Chondrocyte (in vitro differentiated cells): ENCODE results near the gene PARP11. TPM values are rescaled to one million over a fixed set of nuclear protein-coding genes. Genes with fewer than 3 reads are reported as not detected.

Source experiments
- DNase-seq: peaks from one replicate; pipeline ENCODE4 v3.0.0; 2021; ENCODE audit warnings: mixed read lengths, low spot score
- H3K27ac Mint-ChIP-seq: one replicate; pipeline ENCODE4 v1.8.0; 2021; ENCODE audit warnings: mild to moderate bottlenecking, moderate library complexity, mixed read lengths; ENCODE audit not compliant: unreplicated experiment
- H3K27me3 Mint-ChIP-seq: 2 replicates; pipeline ENCODE4 v1.8.0; 2021; ENCODE audit warnings: low read depth, mixed read lengths
- H3K36me3 Mint-ChIP-seq: 2 replicates; pipeline ENCODE4 v1.8.0; 2021; ENCODE audit warnings: low read depth, mixed read lengths
- H3K4me1 Mint-ChIP-seq: 2 replicates; pipeline ENCODE4 v1.8.0; 2021; ENCODE audit warnings: low read depth, mild to moderate bottlenecking, mixed read lengths
- H3K4me3 Mint-ChIP-seq: one replicate; pipeline ENCODE4 v1.8.0; 2021; ENCODE audit warnings: mild to moderate bottlenecking, moderate library complexity, mixed read lengths; ENCODE audit not compliant: unreplicated experiment
- H3K9me3 Mint-ChIP-seq: 2 replicates; pipeline ENCODE4 v1.8.0; 2021; ENCODE audit warnings: low read depth, mixed read lengths
- CTCF ChIP-seq: fragments of 200-600 bp; sonication (generic); IDR thresholded peaks from 2 replicates; pipeline ENCODE4 v1.5.0; 2021; ENCODE audit warnings: antibody characterized with exemption, mild to moderate bottlenecking, moderate library complexity
- total RNA-seq: library from RNA; stranded (reverse); gene quantifications from 3 replicates; pipeline ENCODE4 v1.2.1, GENCODE V29; 2021

Gene PARP11
- total RNA-seq, 1 donor from 2014 or later, result 10.2 TPM

GRCh38 chr12:3902921-3903320, 29.7 kb upstream of the PARP11 start:
- no peak overlapping the region for H3K27ac Mint-ChIP-seq
- no peak for TF ChIP-seq CTCF
- no peak for DNase-seq
- H3K4me3 Mint-ChIP-seq, result no peak overlapping the region
- H3K9me3 Mint-ChIP-seq, result peaks cover 3% of the 10 kb centered on the region
- H3K36me3 Mint-ChIP-seq, result no peaks in the 10 kb centered on the region
- H3K27me3 Mint-ChIP-seq, result peaks cover 21% of the 10 kb centered on the region
- no peaks in the 10 kb centered on the region for H3K4me1 Mint-ChIP-seq

- peaks cover 26% of the 10 kb centered on the region for H3K27me3 Mint-ChIP-seq
- no peak for DNase-seq
- TF ChIP-seq CTCF, result peak; percentile 26
- H3K4me1 Mint-ChIP-seq, result no peaks in the 10 kb centered on the region
- H3K36me3 Mint-ChIP-seq, result no peaks in the 10 kb centered on the region
- H3K27ac Mint-ChIP-seq, result no peak overlapping the region
- H3K9me3 Mint-ChIP-seq, result peaks cover 3% of the 10 kb centered on the region
- H3K4me3 Mint-ChIP-seq, result no peak overlapping the region
Observed at GRCh38 chr12:3901116-3901515, 27.9 kb upstream of the PARP11 start.

GRCh38 chr12:3898756-3899155, 25.6 kb upstream of the PARP11 start:
- peaks cover 30% of the 10 kb centered on the region for H3K27me3 Mint-ChIP-seq
- no peak overlapping the region for H3K4me3 Mint-ChIP-seq
- DNase-seq, result no peak
- H3K9me3 Mint-ChIP-seq, result peaks cover 3% of the 10 kb centered on the region
- H3K27ac Mint-ChIP-seq, result no peak overlapping the region
- H3K36me3 Mint-ChIP-seq, result no peaks in the 10 kb centered on the region
- H3K4me1 Mint-ChIP-seq, result no peaks in the 10 kb centered on the region
- no peak for TF ChIP-seq CTCF

GRCh38 chr12:3897371-3897971, 24.3 kb upstream of the PARP11 start:
- Mint-ChIP-seq H3K4me3 (no peak overlapping the region), H3K9me3 (no peaks in the 10 kb centered on the region), H3K27ac (no peak overlapping the region), H3K4me1 (no peaks in the 10 kb centered on the region), H3K36me3 (no peaks in the 10 kb centered on the region), H3K27me3 (peaks cover 24% of the 10 kb centered on the region)
- no peak for TF ChIP-seq CTCF
- no peak for DNase-seq

GRCh38 chr12:3896801-3897351, 23.7 kb upstream of the PARP11 start:
- H3K4me3 Mint-ChIP-seq, result no peak overlapping the region

More at GRCh38 chr12:3896801-3897351, 23.7 kb upstream of the PARP11 start:
- no peaks in the 10 kb centered on the region for H3K4me1 Mint-ChIP-seq
- no peaks in the 10 kb centered on the region for H3K9me3 Mint-ChIP-seq
- no peaks in the 10 kb centered on the region for H3K36me3 Mint-ChIP-seq
- peaks cover 24% of the 10 kb centered on the region for H3K27me3 Mint-ChIP-seq
- DNase-seq, result no peak
- no peak overlapping the region for H3K27ac Mint-ChIP-seq
- TF ChIP-seq CTCF, result no peak
